Retinal pigment epithelial cell (primary cell): ENCODE measurements around the gene ZNF853.

ENCODE experiments used
- DNase-seq: peaks from one replicate; pipeline ENCODE4 v3.0.0-alpha.2; 2010; ENCODE audit warnings: low read depth
- H3K4me3 ChIP-seq: 2 replicates; pipeline ENCODE4 v1.5.1; 2011; ENCODE audit warnings: mild to moderate bottlenecking, low read length, control low read depth, moderate library complexity
- TF ChIP-seq, protein P1 (sequence below): conservative IDR thresholded peaks from 2 replicates; pipeline ENCODE4 v1.5.1; 2011; ENCODE audit warnings: low read depth, low read length, control low read depth, inconsistent platforms

ZNF853 gene

DNA sequence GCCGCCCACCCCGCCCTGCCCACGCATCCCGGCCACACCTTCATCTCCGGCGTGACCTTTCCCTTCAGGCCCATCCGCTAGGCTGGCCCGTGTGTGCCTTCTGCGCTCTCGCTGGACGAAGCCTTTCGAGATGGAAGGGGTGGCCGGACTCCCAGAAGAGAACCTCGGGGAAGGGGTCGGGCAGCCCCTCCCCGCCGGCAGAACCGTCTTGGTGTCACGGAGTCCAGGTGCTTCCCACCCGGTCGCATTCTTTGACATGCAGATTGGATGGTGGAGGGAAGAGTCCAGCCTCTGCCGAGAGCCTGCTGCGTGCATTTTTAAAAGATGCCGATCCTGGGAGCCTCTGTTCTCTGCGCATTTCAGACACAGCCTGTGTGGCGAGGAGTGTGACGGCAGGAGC lies 7.3 kb upstream of the ZNF853 start:
- TF ChIP-seq, protein P1, sequence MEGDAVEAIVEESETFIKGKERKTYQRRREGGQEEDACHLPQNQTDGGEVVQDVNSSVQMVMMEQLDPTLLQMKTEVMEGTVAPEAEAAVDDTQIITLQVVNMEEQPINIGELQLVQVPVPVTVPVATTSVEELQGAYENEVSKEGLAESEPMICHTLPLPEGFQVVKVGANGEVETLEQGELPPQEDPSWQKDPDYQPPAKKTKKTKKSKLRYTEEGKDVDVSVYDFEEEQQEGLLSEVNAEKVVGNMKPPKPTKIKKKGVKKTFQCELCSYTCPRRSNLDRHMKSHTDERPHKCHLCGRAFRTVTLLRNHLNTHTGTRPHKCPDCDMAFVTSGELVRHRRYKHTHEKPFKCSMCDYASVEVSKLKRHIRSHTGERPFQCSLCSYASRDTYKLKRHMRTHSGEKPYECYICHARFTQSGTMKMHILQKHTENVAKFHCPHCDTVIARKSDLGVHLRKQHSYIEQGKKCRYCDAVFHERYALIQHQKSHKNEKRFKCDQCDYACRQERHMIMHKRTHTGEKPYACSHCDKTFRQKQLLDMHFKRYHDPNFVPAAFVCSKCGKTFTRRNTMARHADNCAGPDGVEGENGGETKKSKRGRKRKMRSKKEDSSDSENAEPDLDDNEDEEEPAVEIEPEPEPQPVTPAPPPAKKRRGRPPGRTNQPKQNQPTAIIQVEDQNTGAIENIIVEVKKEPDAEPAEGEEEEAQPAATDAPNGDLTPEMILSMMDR = no peak
- DNase-seq = no peak
- no peak overlapping the region for H3K4me3 ChIP-seq

DNA sequence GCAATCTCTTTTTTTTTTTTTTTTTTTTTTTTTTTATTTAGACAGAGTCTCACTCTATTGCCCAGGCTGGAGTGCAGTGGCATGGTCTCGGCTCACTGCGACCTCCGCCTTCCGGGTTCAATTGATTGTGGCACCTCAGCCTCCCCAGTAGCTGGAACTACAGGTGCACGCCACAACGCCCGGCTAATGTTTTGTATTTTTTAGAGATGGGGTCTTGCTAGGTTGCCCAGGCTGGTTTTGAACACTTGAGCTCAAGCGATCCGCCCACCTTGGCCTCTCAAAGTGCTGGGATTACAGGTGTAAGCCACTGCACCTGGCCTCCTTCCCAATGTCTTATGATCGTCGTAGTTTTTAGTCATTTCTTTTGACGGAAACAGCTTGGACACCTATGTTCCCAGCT lies 6.6 kb upstream of the ZNF853 start:
- TF ChIP-seq, protein P1 = no peak
- H3K4me3 ChIP-seq = no peak overlapping the region
- no peak for DNase-seq

DNA sequence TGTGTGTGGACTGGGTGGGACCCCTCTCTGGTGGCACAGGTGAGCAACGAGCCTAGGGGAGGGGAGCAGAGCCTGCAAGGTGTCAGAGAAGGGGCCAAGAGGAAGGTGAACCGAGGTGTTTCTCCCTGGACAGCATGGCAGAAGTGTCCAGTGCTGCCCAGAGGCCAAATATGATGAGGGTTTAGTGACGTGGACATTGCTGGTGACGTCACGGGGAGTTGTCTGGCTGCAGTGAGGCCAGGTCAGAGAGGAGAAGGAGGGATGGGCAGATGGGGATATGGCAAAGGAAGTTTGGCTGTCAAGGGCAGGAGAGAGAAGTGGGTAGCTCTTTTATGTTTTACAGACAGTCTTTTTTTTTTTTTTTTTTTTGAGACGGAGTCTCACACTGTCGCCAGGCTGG lies 2.6 kb upstream of the ZNF853 start:
- H3K4me3 ChIP-seq = no peak overlapping the region
- no peak for DNase-seq
- TF ChIP-seq, protein P1 = no peak

DNA sequence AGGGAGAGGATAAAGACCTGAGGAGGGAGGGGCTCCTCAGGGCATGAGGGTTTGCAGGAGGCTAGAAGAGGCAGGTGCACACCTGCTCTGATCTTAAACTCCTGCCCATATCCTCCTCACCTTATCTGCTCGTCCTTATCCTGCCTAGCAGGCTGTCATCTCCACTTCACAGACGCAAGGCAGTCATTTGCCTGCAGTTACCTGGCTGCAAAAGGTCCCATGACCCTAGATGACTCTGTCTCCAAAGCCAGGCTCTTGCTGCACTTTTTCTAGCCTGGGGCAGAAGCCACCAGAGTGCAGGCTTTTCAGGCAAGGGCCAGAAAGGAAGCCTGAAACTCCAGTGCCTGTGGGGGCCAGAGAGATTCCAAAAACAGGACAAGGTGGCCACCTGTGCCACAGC lies 1.7 kb upstream of the ZNF853 start:
- TF ChIP-seq, protein P1 = no peak
- H3K4me3 ChIP-seq = no peak overlapping the region
- DNase-seq = no peak

DNA sequence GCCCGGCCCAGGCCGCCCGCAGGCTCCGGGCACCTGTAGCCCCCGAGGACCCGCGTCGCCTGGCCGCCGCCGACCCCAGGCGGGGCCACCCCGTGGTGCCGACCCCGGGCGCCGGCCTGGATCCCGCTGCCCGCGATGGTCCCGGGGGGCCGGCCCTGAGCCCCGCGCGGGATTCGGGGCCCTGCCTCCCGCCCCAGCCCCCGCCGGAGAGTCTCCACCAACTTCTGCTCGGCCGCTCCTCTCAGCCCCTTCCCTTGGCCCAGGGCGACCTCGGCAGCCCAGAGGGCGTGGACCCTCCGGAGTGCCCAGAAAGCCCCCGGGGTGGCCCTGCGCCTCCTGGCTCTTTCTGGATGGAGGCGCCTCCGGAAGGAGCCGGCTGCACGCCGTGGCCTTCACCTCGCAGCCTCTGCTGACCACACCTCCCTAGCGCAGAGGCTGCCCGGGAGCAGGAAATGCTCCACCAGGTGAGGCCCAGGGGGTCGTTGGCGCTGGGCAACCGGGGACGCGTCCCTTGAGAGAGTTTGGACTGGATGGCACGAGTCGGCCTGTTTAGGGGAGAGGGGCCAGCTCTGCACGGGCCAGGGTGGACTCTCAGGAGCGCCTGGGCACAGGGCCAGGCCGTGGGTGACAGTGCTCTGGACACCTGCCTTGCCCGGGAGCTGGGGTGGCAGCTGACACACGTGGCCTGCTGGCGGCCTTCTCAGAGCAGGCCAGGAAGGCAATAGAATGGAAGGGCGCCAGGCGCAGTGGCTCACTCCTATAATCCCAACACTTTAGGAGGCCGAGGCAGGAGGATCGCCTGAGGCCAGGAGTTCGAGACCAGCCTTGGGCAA lies 529 bp downstream of the ZNF853 start:
- H3K4me3 ChIP-seq = peak overlapping the region; percentile 58
- DNase-seq = no peak
- TF ChIP-seq, protein P1 = no peak

DNA sequence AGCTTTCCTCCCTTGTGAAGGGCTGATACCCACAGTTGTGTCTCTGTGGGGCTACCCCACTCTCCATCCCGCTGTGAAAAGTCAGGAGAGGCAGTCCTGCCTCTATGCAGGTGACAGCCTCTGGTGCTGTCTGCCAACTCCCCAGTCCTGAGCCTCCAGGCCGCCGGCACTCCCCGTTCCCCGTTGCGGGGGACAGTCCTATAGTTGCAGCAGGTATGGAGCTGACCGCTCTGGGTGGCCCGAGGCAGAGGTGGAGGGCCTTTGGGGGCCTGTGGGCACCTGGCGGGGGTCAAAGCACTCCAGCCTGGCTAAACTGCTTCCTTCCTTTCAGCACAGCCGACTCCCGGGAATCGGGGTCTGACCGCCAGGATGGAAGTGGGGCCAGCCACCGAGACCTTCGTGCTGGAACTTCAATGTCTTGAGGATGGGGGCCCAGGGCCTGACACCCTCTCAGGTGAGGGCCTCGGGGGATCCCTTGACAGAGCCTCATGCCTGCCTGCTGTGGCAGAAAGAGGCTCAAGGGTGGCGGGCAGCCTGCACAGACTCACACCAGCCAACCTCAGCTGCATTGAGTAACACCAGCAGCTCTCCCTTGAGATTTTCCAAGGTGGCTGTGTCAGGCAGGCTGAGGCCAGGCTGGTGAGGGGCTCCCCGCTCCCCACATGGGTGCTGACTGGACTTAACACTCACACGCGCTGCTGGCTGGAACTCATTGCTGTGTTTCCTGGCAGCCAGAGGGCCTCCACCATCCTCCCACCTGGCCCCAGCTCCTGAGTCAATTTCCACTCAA lies 1.6 kb downstream of the ZNF853 start:
- TF ChIP-seq, protein P1 = no peak
- no peak overlapping the region for H3K4me3 ChIP-seq
- DNase-seq = no peak
